GM12878 (cell line): ENCODE results near the gene LHX2. TPM values are rescaled to one million over a fixed set of nuclear protein-coding genes. Genes with fewer than 3 reads are reported as not detected.

ENCODE experiments used
- ATAC-seq: fragments of 200-7000 bp; cut with Tn5 transposase; 3 replicates; pipeline ENCODE4 v1.9.1; 2020; ENCODE audit warnings: mild to moderate bottlenecking, moderate library complexity
- BruUV-seq: library from RNA; stranded (reverse); fragments of 400-500 nt; replicated peaks from 2 replicates; lab custom pipeline; 2021; lab: Mats Ljungman, UMichigan
- CTCF ChIA-PET: fragments of 300-600 bp; sonication (Branson Sonifier 250); formaldehyde crosslinking; extraction: SDS; loops from one replicate; lab custom pipeline; 2021; ENCODE audit warnings: inconsistent platforms; lab: Yijun Ruan, JAX
- POLR2A ChIA-PET: fragments of 350-600 bp; formaldehyde crosslinking; extraction: SDS; loops from one replicate; lab custom pipeline; 2021; ENCODE audit warnings: inconsistent platforms; lab: Charles Lee
- RAD21 ChIA-PET: fragments of 300-600 bp; sonication (Branson Sonifier 250); formaldehyde crosslinking; loops from one replicate; lab custom pipeline; 2023; ENCODE audit warnings: antibody characterized with exemption; ENCODE audit not compliant: unreplicated experiment; lab: Charles Lee
- SMC1A ChIA-PET: fragments of 300-600 bp; sonication (Branson Sonifier 250); formaldehyde crosslinking; loops from one replicate; lab custom pipeline; 2023; ENCODE audit not compliant: unreplicated experiment, uncharacterized antibody; lab: Charles Lee
- DNase-seq: peaks from one replicate; pipeline ENCODE4 v3.0.0-alpha.2; 2011; ENCODE audit warnings: low read depth, low spot score
- FAIRE-seq: peaks from 3 replicates; lab custom pipeline; 2011; peaks lifted over from hg19 to GRCh38; lab: Jason Lieb, UNC
- H2AFZ ChIP-seq: 2 replicates; pipeline ENCODE4 v1.6.0; 2011; ENCODE audit warnings: low read depth, low read length, control low read depth; ENCODE audit not compliant: control insufficient read depth
- H3K27ac ChIP-seq: 2 replicates; pipeline ENCODE4 v1.5.1; 2011; ENCODE audit warnings: control low read depth; ENCODE audit not compliant: control insufficient read depth, insufficient read depth
- H3K27me3 ChIP-seq, 2 experiments: replicated peaks in 1 of 2; 2 replicates each; pipeline versions ENCODE4 v1.6.0 to v1.6.1; 2011; ENCODE audit warnings: low read length in 1 of 2; ENCODE audit not compliant: control insufficient read depth in 2 of 2, insufficient read depth in 2 of 2
- H3K36me3 ChIP-seq, 2 experiments: 2 replicates each; pipeline ENCODE4 v1.5.1; 2011; ENCODE audit warnings: low read length in 1 of 2; ENCODE audit not compliant: control insufficient read depth in 2 of 2, insufficient read depth in 2 of 2
- H3K4me1 ChIP-seq: 2 replicates; pipeline ENCODE4 v1.6.1; 2011; ENCODE audit warnings: mild to moderate bottlenecking, low read length, moderate library complexity, mixed read lengths; ENCODE audit not compliant: control insufficient read depth, insufficient read depth
- H3K4me2 ChIP-seq: 2 replicates; pipeline ENCODE4 v1.6.0; 2011; ENCODE audit warnings: control low read depth; ENCODE audit not compliant: control insufficient read depth, insufficient read depth
- H3K4me3 ChIP-seq: fragments of 200-600 bp; sonication (generic); 2 replicates; pipeline ENCODE4 v1.5.1; 2016
- H3K79me2 ChIP-seq: 2 replicates; pipeline ENCODE4 v1.6.0; 2011; ENCODE audit warnings: low read length; ENCODE audit not compliant: control insufficient read depth, insufficient read depth
- H3K9ac ChIP-seq: 2 replicates; pipeline ENCODE4 v1.8.0; 2011; ENCODE audit warnings: low read length, control low read depth, mixed read lengths; ENCODE audit not compliant: control insufficient read depth, insufficient read depth
- H3K9me3 ChIP-seq: replicated peaks from 3 replicates; pipeline ENCODE4 v1.5.1; 2011; ENCODE audit warnings: mild to moderate bottlenecking, low read length; ENCODE audit not compliant: control insufficient read depth, insufficient read depth
- H4K20me1 ChIP-seq: 2 replicates; pipeline ENCODE4 v1.6.0; 2011; ENCODE audit not compliant: control insufficient read depth, insufficient read depth
- DPF2 ChIP-seq: fragments of 450-650 bp; IDR thresholded peaks from 2 replicates; pipeline ENCODE4 v1.6.1; 2017; ENCODE audit warnings: mild to moderate bottlenecking
- IKZF2 ChIP-seq, 2 experiments: fragments of 450-650 bp; IDR thresholded peaks; 2 replicates each; pipeline ENCODE4 v1.6.1; 2017; ENCODE audit warnings: mild to moderate bottlenecking in 2 of 2, moderate library complexity in 2 of 2
- KDM1A ChIP-seq: fragments of 200-600 bp; sonication (generic); IDR thresholded peaks from 2 replicates; pipeline ENCODE4 v1.6.1; 2016; ENCODE audit warnings: borderline replicate concordance
- MYC ChIP-seq: IDR thresholded peaks from 2 replicates; pipeline ENCODE4 v1.6.1; 2011; ENCODE audit warnings: mild to moderate bottlenecking, low read length, moderate library complexity, inconsistent platforms; ENCODE audit not compliant: insufficient read depth, insufficient replicate concordance, insufficient read length, severe bottlenecking
- POLR2AphosphoS2 ChIP-seq: IDR thresholded peaks from 2 replicates; pipeline ENCODE4 v1.6.1; 2011; ENCODE audit warnings: low read depth, mild to moderate bottlenecking, low read length, improper control_type of control experiment, moderate library complexity
- RELA ChIP-seq: fragments of 450-650 bp; IDR thresholded peaks from 2 replicates; pipeline ENCODE4 v1.8.0; 2014; ENCODE audit warnings: borderline replicate concordance; ENCODE audit not compliant: partially characterized antibody
- WGBS: methylation state at CpG from one replicate; pipeline ENCODE4 v1.1.6; 2016; ENCODE audit warnings: low lambda C conversion rate; ENCODE audit not compliant: insufficient replicate concordance, insufficient coverage; ENCODE audit errors: missing lambda C conversion rate; 5-methylcytosine and 5-hydroxymethylcytosine counted together
- in situ Hi-C: fragments of 300-500 bp; cut with MboI; formaldehyde crosslinking; loops from 9 replicates; pipeline ENCODE4 v1.14.3; 2018; ENCODE audit warnings: mixed read lengths
- intact Hi-C: fragments of 100-400 bp; cut with micrococcal nuclease; formaldehyde crosslinking; loops from one replicate; pipeline ENCODE4 v1.14.2; 2022; ENCODE audit not compliant: unreplicated experiment
- polyA plus RNA-seq, 11 experiments: library from polyadenylated mRNA; depleted of rRNA in 4 of 11; unstranded in 6 of 11; stranded (reverse) in 5 of 11; fragments of >200 nt; fragmentation: Nextera tagmentation in 4 of 11; fragmentation: Illumina TruSeq in 1 of 11; extraction: Ambion mirVana in 4 of 11; extraction: Trizol in 1 of 11; gene quantifications; 1 replicate in 1 of 11; 2 replicates in 10 of 11; pipeline versions ENCODE4 v1.2.1 to v1.2.3, GENCODE V29; 2011 to 2016; ENCODE audit warnings: inconsistent platforms in 2 of 11, missing spikeins in 2 of 11, low read depth in 1 of 11
- total RNA-seq, 4 experiments: library from RNA; depleted of rRNA in 3 of 4; stranded (reverse); fragments of >200 nt in 3 of 4; fragmentation: Illumina TruSeq in 1 of 4; extraction: Trizol in 1 of 4; gene quantifications; 2 replicates each; pipeline versions ENCODE4 v1.2.1 to v1.2.3, GENCODE V29; 2013 to 2021
- TF ChIP-seq, protein P1 (sequence below): fragments of 450-650 bp; conservative IDR thresholded peaks from 2 replicates; pipeline ENCODE4 v1.6.1; 2017; ENCODE audit warnings: mild to moderate bottlenecking, moderate library complexity
- TF ChIP-seq, protein P2 (sequence below): fragments of 450-650 bp; IDR thresholded peaks from 2 replicates; pipeline ENCODE4 v1.6.1; 2017; ENCODE audit warnings: low read depth, mild to moderate bottlenecking, moderate library complexity

The LHX2 gene
- total and polyA plus RNA-seq, 10 of the 15 experiments (the other 5 are each of a cell fraction or from before 2014, with no cell fraction given) = 0.82 to 69.8 (median 5.3) TPM

DNA sequence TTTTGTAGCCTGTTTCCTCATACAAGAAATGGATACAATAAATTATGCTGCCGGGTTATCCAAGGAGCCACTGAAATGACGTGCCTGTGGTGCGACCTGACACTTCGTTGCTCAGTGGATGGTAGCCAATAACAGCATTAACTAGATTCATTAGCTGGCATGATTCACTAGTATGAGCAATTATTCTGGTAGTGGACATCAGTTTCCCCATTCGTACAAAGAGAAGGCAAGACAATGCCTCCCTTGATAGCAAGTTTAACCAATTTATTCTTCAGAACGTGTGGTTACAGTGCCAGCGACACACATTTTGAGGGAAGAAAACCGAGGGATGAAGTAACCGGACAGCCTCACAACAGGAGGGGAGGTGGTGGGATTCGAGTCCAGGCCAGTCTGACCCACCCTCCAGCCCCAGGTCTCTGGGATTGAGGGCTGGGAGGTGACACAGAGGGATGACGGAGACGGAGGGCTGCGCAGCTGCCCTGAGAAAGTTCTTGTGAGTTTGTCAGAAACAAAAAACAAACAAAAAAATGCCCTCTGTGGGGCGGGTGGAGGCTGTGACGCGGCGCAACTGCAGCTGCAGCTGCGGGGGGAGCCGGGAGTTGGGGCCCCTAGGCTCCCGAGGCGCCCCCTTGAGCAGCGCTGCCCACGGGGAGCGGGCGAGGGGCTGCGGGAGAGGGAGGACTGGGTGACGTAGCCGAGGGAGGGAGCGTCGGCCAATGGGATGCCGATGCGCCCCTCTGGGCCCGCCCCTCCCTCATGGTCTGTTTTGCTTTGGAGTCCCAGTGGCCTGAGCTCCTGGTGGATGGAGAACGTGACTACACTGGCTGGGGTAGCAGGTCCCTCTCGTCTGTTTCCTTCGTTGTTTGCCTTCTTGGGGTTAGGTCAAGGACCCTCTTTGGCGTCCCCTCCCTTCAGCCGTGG lies 10.9 kb downstream of the LHX2 start:
- Histone ChIP-seq H3K4me2 (no peak overlapping the region), H2AFZ (no peak overlapping the region), H3K4me3 (no peak overlapping the region), H3K4me1 (peaks cover 7% of the 10 kb centered on the region), H3K79me2 (no peaks in the 10 kb centered on the region), H3K9me3 (no peaks in the 10 kb centered on the region), H3K9ac (no peak overlapping the region), H3K27ac (no peak overlapping the region), H3K27me3 (peaks cover 0 to 35% of the 10 kb centered on the region in 2 experiments; a peak in 2 of 4 replicates), H3K36me3 (peaks cover 0 to 1% of the 10 kb centered on the region in 2 experiments; a peak in 2 of 4 replicates), H4K20me1 (no peaks in the 10 kb centered on the region; the same call in 1 of the 2 replicates)
- FAIRE-seq (no peak), ATAC-seq (no peak), DNase-seq (no peak)
- TF ChIP-seq, protein P1, sequence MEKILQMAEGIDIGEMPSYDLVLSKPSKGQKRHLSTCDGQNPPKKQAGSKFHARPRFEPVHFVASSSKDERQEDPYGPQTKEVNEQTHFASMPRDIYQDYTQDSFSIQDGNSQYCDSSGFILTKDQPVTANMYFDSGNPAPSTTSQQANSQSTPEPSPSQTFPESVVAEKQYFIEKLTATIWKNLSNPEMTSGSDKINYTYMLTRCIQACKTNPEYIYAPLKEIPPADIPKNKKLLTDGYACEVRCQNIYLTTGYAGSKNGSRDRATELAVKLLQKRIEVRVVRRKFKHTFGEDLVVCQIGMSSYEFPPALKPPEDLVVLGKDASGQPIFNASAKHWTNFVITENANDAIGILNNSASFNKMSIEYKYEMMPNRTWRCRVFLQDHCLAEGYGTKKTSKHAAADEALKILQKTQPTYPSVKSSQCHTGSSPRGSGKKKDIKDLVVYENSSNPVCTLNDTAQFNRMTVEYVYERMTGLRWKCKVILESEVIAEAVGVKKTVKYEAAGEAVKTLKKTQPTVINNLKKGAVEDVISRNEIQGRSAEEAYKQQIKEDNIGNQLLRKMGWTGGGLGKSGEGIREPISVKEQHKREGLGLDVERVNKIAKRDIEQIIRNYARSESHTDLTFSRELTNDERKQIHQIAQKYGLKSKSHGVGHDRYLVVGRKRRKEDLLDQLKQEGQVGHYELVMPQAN = no peak
- no TSS peak for BruUV-seq
- POLR2A ChIA-PET = interaction anchor here (1.1 kb wide), 1 partner anchor 9 kb away, joined by 3 read pairs; no protein-coding TSS in a partner anchor
- RAD21 ChIA-PET = no interaction called here
- intact Hi-C loops = no loop called here
- CTCF ChIA-PET = interaction anchor here (0.7 kb wide), 1 partner anchor 11 kb away, joined by 3 read pairs; no protein-coding TSS in a partner anchor
- SMC1A ChIA-PET = no interaction called here
- in situ Hi-C loops = no loop called here
- 30% methylated on average over 38 of the region's 38 CpGs for WGBS

DNA sequence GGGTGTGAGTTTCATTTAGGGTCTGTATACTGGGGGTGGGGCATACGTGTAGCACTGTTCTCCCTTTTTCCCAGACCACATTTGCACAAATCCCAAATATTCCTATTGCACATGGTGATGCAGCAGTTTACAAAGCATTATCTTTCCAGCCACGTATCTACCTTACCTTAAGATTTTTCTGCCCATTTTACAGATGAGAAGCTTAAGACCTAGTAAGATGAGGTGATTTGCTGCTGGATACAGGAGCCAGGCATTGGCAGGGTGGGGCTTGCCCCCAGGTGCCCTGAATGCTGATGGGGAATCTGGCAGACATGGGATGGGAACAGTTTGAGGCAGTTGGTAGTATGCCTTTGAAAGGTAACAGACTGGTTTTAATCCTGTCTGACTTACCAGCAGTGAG lies 12.5 kb downstream of the LHX2 start:
- no peaks in the 10 kb centered on the region for H3K9me3 ChIP-seq
- H3K27ac ChIP-seq = no peak overlapping the region
- DNase-seq (no peak), ATAC-seq (no peak), FAIRE-seq (no peak)
- H3K4me2 ChIP-seq = no peak overlapping the region
- H3K36me3 ChIP-seq = peaks cover 0 to 1% of the 10 kb centered on the region in 2 experiments; a peak in 2 of 4 replicates
- no peaks in the 10 kb centered on the region for H3K79me2 ChIP-seq
- no peaks in the 10 kb centered on the region; the same call in 1 of the 2 replicates for H4K20me1 ChIP-seq
- intact Hi-C loops = no loop called here
- ChIA-PET CTCF (no interaction called here), SMC1A (no interaction called here), POLR2A (no interaction called here), RAD21 (no interaction called here)
- H3K4me3 ChIP-seq = no peak overlapping the region
- H3K27me3 ChIP-seq = peaks cover 0 to 25% of the 10 kb centered on the region in 2 experiments; a peak in 3 of 4 replicates
- H3K9ac ChIP-seq = no peak overlapping the region
- BruUV-seq = no TSS peak
- peaks cover 7% of the 10 kb centered on the region for H3K4me1 ChIP-seq
- H2AFZ ChIP-seq = no peak overlapping the region
- WGBS = 3% methylated on average over 2 of the region's 2 CpGs
- in situ Hi-C loops = no loop called here
- TF ChIP-seq IKZF2 (IDR thresholded peaks at IDR 0.05) = no peak
- TF ChIP-seq RELA = no peak
- TF ChIP-seq MYC = no peak
- TF ChIP-seq POLR2AphosphoS2 = no peak
- TF ChIP-seq KDM1A = no peak
- no peak for TF ChIP-seq DPF2
- TF ChIP-seq, protein P2, sequence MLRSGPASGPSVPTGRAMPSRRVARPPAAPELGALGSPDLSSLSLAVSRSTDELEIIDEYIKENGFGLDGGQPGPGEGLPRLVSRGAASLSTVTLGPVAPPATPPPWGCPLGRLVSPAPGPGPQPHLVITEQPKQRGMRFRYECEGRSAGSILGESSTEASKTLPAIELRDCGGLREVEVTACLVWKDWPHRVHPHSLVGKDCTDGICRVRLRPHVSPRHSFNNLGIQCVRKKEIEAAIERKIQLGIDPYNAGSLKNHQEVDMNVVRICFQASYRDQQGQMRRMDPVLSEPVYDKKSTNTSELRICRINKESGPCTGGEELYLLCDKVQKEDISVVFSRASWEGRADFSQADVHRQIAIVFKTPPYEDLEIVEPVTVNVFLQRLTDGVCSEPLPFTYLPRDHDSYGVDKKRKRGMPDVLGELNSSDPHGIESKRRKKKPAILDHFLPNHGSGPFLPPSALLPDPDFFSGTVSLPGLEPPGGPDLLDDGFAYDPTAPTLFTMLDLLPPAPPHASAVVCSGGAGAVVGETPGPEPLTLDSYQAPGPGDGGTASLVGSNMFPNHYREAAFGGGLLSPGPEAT = no peak
